Glomerular endothelial cell (primary cell): ENCODE data around the gene TARM1. TPM values are rescaled to one million over a fixed set of nuclear protein-coding genes. Genes with fewer than 3 reads are reported as not detected.

Experiments used
- DNase-seq: peaks from one replicate; pipeline ENCODE4 v3.0.0-alpha.2; 2011; ENCODE audit warnings: low read depth, low spot score; ENCODE audit errors: extremely low read depth
- total RNA-seq: library from RNA; depleted of rRNA; stranded (reverse); fragments of >200 nt; gene quantifications from 2 replicates; pipeline ENCODE4 v1.2.3, GENCODE V29; 2015

Gene TARM1
- total RNA-seq: not detected in 2 replicates

DNA sequence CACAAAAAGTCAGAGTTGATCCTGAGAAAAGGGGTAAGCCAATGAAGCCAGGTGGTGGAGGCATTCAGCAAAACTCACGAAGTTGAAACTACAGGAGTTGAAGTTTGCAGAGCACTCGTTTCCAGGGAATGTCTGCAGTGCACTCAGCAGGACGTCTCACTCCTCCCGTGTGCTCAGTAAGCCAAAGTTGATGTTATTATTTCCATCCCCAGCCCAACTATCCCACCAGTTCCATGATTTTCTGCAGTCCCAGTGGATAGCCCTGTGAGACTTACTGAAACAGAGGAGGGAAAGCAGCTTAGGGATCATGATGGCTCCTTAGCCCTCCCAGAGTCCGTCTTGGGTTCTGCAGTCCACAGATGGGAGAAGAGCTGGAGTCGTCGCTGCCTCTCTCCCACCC lies at the start of gene TARM1:
TARM1 (minus strand) TSS at position 334 of the 400 bp plus-strand sequence; CDS start at position 309, 25 bp downstream.
- DNase-seq: no peak

DNA sequence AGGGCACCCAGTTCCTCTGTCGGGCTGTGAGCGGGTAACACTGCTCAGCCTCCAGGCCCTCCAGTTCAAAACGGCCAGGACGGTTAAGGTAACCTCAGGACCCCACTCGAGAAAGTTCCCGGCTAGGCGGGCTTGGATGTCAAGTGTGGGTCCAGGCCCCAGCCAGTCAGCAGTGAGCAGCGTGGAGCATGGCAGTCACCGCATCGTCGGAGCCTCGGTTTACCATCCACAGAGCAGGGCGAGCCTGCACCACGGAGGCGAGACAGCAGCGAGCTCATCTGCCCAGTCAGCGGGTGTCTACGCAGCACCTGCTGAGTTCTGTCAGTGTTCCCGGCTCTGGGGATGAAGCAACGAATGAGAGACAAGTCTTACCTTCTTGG lies 48.4 kb upstream of the TARM1 start:
- DNase-seq: no peak

DNA sequence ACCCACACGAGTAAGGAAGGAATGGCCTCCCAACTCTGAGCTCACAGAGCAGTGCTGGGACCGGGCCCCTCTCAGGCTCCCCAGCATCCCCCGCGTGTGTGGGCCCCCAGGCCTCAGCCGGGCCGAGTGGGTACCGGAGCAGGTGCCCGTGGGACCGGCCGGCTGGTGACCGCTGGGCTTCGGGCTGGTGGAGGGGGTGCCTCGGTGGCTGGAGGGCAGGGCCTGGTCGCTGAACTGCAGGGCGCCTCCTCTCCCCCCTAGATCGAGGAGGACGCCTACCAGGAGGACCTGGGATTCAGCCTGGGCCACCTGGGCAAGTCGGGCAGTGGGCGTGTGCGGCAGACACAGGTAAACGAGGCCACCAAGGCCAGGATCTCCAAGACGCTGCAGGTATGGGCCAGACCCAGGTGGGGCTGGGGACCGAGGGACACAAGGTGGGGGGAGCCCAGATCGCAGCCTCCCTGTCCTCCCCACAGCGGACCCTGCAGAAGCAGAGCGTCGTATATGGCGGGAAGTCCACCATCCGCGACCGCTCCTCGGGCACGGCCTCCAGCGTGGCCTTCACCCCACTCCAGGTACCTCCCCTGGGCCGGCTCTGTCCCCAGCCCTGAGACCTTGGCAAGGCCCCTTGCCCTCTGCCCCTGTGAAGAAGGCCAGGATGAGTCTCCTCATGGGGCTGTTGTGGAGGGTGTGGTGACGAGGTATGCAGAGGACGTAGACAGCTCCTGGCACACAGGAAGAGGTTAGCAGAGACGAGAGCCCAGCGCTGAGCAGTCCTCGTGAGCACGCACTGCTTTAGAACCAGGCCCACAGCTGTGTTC lies 47.8 kb upstream of the TARM1 start:
- DNase-seq: no peak

DNA sequence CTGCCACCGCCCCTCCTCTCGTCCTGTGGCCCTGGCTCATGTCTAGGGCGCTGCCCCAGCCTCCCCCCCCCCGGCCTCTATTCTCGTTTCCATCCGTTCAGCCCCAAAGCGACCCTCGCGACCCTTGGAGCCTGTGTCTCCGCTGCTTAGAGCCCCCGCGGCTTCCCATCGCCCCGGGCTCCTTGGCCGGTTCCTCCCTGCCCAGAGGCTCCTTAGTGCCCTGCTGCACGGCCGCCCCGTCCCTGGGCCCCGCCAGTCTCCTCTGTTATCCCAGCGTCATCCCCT lies 47.2 kb upstream of the TARM1 start:
- DNase-seq: no peak

DNA sequence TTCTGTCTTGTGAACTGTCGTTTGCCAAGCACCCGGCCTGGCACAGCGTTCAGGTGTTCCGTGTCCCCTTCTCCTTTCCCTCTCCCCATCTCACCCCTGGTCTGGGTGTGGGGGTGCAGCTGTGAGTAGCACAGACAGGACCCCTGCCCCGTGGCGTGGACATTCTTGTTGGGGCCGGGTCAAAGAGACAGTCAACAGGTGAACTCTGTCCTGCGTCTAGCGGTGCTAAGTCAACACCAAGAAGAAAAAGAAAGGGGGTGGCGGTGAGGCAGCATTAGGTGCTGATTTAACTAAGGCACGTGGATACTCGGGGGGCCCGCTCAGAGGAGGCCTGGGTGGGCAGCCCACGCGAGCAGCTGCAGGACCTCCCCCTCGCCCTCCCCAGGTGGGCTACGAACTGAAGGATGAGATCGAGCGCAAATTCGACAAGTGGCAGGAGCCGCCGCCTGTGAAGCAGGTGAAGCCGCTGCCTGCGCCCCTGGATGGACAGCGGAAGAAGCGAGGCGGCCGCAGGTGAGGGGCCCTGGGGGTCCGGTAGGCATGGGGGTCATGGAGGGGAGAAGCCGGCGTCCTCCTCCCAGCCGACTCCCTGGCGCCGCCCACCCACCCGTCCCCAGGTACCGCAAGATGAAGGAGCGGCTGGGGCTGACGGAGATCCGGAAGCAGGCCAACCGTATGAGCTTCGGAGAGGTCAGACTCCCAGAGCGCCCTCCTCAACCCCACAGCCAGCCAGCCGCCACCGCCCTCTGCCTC lies 46.7 kb upstream of the TARM1 start:
- DNase-seq: no peak

DNA sequence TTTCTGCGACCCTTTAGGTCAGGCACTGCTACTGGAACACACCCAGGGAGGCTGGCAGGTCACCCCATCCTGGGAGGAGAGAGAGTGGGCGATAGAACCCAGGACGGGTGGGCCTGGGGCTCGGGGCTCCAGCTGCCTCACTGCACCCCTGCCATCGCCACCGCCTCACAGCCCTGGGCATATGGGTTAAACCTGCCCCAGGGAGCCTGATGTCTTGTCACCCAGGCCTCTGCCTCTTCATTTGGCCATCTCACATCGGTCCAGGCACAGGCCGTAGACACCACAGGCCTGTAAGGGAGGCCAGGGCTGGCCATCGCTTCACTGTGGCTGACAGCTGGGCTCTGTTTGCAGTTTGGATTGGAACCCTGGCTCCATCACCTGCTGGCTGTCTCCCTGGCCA lies 44.5 kb upstream of the TARM1 start:
- DNase-seq: no peak

DNA sequence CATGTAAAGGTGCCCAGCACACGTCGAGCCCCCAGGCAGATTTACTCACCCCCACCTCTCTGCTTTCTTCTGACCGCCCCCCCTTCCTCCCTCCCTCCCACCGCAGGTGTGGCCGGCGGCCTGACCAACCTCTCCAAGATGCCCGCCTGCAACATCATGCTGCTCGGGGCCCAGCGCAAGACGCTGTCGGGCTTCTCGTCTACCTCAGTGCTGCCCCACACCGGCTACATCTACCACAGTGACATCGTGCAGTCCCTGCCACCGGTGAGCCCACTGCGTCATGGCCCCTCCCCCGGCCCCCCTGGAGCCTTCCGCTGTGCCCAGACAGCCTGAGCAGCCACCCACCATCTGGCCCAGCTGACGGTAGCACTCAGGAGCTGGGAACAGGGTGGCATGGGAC lies 43.2 kb upstream of the TARM1 start:
- DNase-seq: no peak

DNA sequence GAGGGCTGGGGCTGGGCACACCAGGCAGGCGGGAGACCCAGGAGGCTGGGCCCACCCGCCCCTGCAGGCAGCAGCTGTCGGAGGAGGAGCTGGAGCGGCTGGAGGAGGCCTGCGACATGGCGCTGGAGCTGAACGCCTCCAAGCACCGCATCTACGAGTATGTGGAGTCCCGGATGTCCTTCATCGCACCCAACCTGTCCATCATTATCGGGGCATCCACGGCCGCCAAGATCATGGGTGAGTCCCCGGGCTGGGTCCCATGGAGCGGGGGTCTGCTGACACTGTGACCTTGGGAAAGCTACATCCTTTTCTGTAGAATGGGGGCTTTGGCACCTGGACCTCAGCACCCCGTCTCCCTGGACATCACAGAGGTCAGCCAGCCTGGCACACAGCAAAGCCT lies 42.5 kb upstream of the TARM1 start:
- DNase-seq: no peak

DNA sequence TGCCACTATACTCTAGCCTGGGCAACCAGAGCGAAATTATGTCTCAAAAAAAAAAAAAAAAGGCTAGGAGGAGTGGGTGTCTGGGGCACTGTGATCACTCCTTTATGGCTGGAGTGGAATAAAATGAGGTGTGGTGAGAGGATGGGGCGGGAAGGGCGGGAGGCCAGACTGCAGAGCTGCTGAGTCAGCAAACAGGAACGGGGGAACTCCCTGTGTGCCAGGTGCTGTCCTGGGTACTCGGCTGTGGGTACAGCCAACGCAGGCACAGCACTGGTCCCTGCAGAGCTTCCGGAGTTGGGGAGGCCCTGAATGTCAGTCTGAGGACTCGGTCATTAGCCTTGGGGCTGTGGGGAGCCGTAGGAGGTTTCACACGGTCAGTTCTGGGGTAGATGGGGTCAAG lies 40.1 kb upstream of the TARM1 start:
- no peak for DNase-seq

DNA sequence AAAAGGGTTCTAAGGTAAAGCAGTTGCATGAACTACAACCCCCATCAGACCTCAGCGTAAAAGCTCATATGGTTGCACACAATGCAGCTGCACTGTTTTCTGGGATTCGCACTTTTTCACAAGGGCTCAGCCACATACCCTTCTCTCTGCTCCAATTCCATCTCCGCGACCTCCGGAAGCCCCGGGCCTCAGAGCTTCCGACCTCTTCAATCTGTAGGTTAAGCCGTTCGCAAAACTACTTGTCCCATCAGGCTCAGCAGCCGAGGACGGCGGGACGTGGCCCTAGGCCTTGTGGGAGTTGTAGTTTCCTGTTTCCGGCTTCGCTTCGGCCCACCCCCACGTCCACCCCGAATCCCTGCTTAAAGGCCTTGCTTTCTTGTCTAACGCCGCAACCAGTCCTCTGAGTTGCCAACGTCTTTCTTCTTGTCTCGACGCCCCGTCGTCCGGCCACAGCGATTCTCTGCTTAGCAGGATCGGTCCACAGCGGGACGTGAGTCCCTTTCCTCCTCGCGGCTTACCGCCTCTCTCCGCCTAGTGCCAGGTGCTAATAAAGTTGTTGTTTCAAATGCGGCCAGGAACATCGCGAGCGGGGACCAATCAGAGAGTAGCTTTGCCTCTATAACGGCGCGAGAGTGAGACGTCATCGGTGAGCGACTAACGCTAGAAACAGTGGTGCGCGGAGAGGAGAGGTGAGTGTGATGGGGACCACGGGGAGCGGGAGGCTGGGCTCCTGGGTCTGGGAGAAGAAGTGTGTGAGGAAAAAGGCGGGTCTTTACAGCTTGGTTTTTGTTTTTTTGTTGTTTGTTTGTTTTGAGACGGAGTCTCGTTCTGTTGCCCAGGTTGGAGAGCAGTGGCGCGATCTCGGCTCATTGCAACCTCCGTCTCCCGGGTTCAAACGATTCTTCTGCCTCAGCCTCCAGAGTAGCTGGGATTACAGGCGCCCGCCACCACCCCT lies 34.2 kb upstream of the TARM1 start, which contains the start of the genes PRPF31 and TFPT:
PRPF31 (plus strand) TSS at position 646 of the 955 bp plus-strand sequence. CDS start 2,525 bp downstream, outside the sequence.
TFPT (minus strand) TSS at position 549 of the 955 bp plus-strand sequence; CDS start at position 161, 388 bp downstream.
- DNase-seq: peak; percentile 94

DNA sequence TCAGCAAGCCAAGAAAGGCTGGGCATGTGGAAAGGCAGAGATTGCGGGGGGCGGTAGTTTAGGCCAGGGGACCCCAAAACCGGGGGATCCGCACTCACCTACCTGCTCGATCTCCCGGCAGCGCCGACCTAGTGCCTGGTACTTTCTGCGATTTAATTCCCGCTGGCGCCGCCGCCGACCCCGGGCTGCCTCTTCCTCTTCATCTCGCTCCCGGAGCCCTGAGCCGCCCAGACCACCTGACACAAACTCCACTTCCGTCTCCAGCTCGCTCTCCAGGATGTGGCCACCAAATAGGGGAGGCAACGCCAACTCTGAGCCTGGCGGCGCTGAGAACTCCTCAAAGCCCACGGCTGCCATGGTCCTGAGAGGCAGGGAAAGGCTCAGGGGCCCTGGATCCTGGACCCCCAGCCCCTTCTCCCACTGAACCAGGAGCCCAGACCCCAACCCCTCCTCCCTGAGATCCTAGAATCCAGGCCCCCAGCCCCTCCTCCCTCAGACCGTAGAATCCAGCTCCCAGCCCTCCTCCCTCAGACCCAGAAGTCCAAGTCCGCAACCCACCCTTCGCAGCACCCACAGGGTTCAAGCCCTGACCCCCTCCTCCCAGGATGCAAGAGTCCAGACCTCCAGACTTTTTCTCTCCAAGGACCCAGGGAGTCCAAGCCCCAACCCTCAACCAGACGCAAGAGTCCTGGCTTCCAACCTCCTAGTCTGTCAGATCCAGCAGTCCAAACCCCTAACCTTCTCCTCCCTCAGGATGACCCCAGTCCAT lies 33.4 kb upstream of the TARM1 start:
- DNase-seq: no peak

DNA sequence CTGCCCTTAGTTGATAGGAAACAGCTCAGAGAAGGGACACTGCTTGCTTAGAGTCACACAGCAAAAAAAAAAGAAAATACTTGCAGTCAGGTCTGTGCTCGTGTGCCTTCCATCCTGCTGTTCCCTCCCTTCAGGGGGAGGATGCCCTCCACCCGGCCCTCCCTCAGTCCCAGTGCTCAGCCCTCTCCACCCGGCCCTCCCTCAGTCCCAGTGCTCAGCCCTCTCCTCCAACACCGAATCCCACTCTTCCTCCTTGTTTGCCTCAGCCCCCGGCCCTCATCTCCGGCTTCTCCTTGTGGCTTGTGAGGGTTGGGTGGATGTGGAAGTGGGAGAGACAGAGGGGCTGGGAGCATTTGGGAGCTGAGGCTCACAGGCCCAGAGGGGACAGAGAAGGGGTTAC lies 28.5 kb upstream of the TARM1 start:
- DNase-seq: no peak

DNA sequence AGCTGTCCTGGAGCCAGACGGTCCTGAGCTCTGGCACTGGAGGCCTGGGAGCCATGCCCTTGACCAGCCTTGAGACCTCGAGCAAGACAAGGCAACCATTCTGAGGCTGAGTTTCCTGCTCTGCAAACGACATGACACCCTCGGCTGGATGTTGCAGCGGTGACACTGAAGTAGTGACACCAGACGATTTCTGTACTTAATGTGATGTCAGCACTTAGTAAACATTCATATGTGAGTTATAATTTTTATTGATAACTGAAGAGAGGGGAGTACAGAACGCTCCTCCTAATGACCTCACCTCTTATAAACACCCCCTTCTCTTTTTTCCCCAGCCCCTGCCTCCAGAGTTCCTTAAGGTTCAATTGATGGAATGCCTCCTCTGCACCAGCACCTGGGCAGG lies 27.3 kb upstream of the TARM1 start:
- DNase-seq: no peak

DNA sequence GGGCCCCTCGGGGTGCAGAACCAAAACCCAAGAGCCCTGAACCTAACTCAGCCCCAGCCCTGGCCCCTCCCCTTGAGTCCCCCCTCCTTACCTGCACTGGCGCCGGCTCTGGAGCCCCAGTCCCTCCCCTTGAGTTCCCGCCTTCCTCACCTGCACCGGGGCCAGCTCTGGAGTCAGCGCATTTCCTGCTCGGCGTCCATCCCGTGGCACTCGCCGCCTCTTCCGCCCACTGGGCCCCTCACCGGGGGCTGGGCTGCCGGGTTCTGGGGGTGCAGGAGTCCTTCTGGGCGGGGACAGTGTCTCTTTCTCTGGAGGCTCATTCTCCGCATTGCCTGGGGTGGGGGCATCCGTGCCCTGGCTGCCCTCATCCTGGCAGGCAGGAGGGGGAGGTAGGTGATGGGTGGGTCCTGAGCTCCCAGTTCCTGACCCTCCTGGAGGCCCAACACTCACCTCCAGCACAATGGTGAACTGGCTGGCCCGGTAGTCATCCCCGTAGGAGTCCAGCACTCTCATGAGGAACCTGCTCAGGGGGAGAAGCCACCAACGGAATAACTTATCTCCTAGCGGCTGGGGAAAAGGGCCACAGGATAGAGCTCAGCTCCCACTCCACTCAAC lies 26.8 kb upstream of the TARM1 start:
- DNase-seq: no peak

DNA sequence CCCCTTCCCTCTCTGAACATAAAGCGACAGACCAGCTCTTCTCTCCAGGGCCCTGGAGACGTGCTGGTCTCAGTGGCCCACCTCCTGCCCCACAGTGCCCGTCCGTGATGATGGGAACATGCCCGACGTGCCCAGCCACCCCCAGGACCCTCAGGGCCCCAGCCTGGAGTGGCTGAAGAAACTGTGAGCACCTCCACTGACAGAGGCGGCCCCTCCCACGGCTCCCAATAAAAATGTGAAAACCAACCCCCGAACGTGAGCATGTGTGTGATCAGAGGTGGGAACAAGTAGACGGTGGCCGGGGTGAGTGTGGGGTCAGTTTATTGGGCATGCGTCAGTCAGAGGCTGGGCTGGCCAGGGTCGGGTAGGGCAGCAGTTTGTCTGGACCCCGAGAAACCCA lies 25.6 kb upstream of the TARM1 start:
- DNase-seq: no peak

DNA sequence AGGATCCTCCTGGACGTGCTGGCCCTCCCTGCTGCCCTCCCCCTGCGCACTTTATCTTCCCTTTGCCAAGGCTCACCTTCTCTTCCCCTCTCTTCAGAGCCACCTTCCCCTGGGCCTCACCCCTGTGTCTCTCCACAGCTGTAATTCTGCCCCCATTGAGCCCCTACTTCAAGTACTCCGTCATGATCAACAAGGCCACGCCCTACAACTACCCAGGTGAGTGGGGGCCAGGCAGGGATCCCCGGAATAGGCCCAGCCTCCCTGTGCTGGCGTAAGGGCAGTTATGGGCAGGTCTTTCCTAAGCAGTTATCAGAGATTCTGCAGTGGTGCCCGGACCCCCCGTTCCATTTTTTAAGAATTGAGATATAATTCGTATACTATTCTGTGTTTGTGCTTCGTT lies 24.6 kb upstream of the TARM1 start:
- DNase-seq: no peak

DNA sequence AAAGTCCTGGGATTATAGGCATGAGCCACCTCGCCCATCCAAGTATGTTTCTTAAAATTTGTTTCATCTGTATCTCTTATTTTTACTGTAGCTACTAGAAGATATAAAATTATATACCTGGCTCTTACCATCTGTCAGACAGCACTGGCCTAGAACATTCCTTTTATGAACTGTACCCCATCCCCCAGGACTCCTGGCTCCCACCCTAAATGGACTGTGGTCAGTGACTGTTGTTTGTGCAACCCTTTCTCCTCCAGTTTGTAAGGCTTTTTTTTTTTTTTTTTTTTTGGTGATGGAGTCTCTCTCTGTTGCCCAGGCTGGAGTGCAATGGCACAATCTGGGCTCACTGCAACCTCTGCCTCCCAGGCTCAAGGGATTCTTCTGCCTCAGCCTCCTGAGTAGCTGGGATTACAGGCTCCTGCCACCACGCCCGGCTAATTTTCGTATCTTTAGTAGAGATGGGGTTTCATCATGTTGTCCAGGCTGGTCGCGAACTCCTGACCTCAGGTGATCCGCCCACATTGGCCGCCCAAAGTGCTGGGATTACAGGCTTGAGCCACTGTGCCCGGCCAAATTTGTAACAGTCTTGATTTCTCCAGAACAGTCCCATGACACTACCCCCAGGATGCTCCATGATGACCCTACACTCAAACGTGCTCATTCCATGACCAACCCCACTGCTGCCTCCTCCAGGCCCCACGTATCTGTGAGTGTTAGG lies 24.0 kb upstream of the TARM1 start:
- DNase-seq: no peak

DNA sequence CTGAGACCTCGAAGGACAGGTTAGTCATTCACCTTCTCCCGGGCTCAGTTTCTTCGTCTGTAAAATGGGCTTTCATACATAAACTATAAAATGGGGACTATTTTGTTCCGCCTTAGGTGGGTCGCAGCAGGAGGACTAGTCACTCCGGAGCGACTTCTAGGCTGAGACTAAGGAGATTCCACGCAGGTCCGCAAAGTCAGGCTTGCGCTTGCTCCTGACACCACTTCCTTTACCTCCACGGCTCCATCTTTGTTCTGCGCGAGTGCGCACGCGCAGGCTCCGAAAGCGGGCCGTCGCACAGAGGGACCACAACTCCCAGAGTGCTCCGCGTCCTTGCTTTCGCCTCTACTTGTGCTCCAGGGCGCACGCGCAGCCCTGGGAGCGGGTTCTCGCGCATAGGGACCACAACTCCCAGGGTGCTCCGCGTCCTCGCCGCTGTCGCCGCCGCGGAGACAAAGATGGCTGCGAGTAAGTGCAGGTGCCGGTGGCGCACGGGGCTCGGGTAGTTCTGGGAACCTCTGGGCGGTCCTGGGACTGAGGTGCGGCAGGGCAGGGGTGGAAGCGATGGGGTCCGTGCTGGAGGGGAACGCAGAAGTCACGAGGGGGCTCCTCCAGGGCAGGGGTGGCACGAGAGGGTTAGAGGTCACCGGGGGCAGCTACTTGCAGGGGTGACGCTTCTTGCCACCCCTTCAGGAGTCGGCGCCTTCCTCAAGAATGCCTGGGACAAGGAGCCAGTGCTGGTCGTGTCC lies 21.4 kb upstream of the TARM1 start, which contains the start of gene NDUFA3:
NDUFA3 (plus strand) TSS at position 435 of the 749 bp plus-strand sequence; CDS start at position 459, 24 bp downstream.
- DNase-seq: peak; percentile 90
